Fibroblast of lung (primary cell): Measurements from ENCODE around the gene ATP5F1E. TPM values are rescaled to one million over a fixed set of nuclear protein-coding genes. Genes with fewer than 3 reads are reported as not detected.

ENCODE experiments used
- DNase-seq, 2 donors: peaks; one replicate each; pipeline versions ENCODE4 v3.0.0 to v3.0.0-alpha.2; 2010; ENCODE audit warnings: low read depth in 2 of 2
- H2AFZ ChIP-seq: 2 replicates; pipeline ENCODE4 v1.5.1; 2012; ENCODE audit warnings: low read length, control low read depth, inconsistent platforms
- H3K27ac ChIP-seq: 2 replicates; pipeline ENCODE4 v1.5.1; 2011; ENCODE audit warnings: low read length, control low read depth; ENCODE audit not compliant: insufficient read depth
- H3K27me3 ChIP-seq: 2 replicates; pipeline ENCODE4 v1.5.1; 2011; ENCODE audit warnings: mild to moderate bottlenecking, low read length; ENCODE audit not compliant: control insufficient read depth, insufficient read depth
- H3K36me3 ChIP-seq: 2 replicates; pipeline ENCODE4 v1.5.1; 2011; ENCODE audit warnings: low read length; ENCODE audit not compliant: control insufficient read depth, insufficient read depth
- H3K4me1 ChIP-seq: 2 replicates; pipeline ENCODE4 v1.5.1; 2011; ENCODE audit warnings: low read length; ENCODE audit not compliant: control insufficient read depth, insufficient read depth; ENCODE audit errors: extremely low read depth
- H3K4me2 ChIP-seq: 2 replicates; pipeline ENCODE4 v1.5.1; 2011; ENCODE audit warnings: low read length, control low read depth; ENCODE audit not compliant: insufficient read depth; ENCODE audit errors: extremely low read depth
- H3K4me3 ChIP-seq, 4 experiments: fragments of 200-600 bp in 1 of 4; sonication (generic) in 1 of 4; replicated peaks in 1 of 4; 2 replicates each; pipeline ENCODE4 v1.5.1; 2011 to 2016; ENCODE audit warnings: low read length in 4 of 4, low read depth in 3 of 4, mild to moderate bottlenecking in 3 of 4, control low read depth in 2 of 4, inconsistent platforms in 1 of 4, mixed read lengths in 1 of 4; ENCODE audit not compliant: insufficient read depth in 1 of 4; ENCODE audit errors: control extremely low read depth in 1 of 4
- H3K79me2 ChIP-seq: 2 replicates; pipeline ENCODE4 v1.5.1; 2012; ENCODE audit warnings: mild to moderate bottlenecking, low read length, inconsistent platforms; ENCODE audit not compliant: control insufficient read depth, insufficient read depth
- H3K9ac ChIP-seq: 2 replicates; pipeline ENCODE4 v1.5.1; 2011; ENCODE audit warnings: mild to moderate bottlenecking, low read length, control low read depth; ENCODE audit not compliant: insufficient read depth
- H3K9me3 ChIP-seq: 2 replicates; pipeline ENCODE4 v1.5.1; 2012; ENCODE audit warnings: low read depth, low read length; ENCODE audit not compliant: control insufficient read depth, insufficient read depth
- H4K20me1 ChIP-seq: 2 replicates; pipeline ENCODE4 v1.5.1; 2011; ENCODE audit warnings: low read length; ENCODE audit not compliant: control insufficient read depth, insufficient read depth; ENCODE audit errors: extremely low read depth
- CTCF ChIP-seq, 2 donors: IDR thresholded peaks in 1 of 2; conservative IDR thresholded peaks in 1 of 2; 1 replicate in 1 of 2; 2 replicates in 1 of 2; pipeline ENCODE4 v1.5.1; 2011 to 2012; ENCODE audit warnings: low read length in 2 of 2, control low read depth in 1 of 2, inconsistent platforms in 1 of 2, low read depth in 1 of 2, mild to moderate bottlenecking in 1 of 2
- EZH2 ChIP-seq: IDR thresholded peaks from 2 replicates; pipeline ENCODE4 v1.5.1; 2012; ENCODE audit warnings: low read length, control low read depth, mild to moderate bottlenecking; ENCODE audit errors: missing control alignments
- polyA plus RNA-seq, 2 donors: library from polyadenylated mRNA; depleted of rRNA in 1 of 2; stranded (reverse) in 1 of 2; unstranded in 1 of 2; fragments of >200 nt; gene quantifications; 2 replicates each; pipeline ENCODE4 v1.2.1, GENCODE V29; 2011 to 2012; ENCODE audit warnings: missing spikeins in 1 of 2
- total RNA-seq: library from RNA; depleted of rRNA; stranded (reverse); fragments of >200 nt; gene quantifications from 2 replicates; pipeline ENCODE4 v1.2.1, GENCODE V29; 2014

ATP5F1E gene
- total and polyA plus RNA-seq, 2 donors (not counting 1 experiment from before 2014, with no cell fraction given) = 37.8 to 56.5 TPM

GRCh38 chr20:59035381-59035780, 3.2 kb upstream of the ATP5F1E start:
- no peak for DNase-seq
- Histone ChIP-seq H4K20me1 (no peaks in the 10 kb centered on the region), H3K9ac (no peak overlapping the region), H3K4me2 (no peak overlapping the region), H3K27me3 (no peaks in the 10 kb centered on the region), H2AFZ (no peak overlapping the region), H3K79me2 (peaks cover 40% of the 10 kb centered on the region), H3K9me3 (no peaks in the 10 kb centered on the region), H3K4me1 (peaks cover 7% of the 10 kb centered on the region), H3K36me3 (peaks cover 2% of the 10 kb centered on the region), H3K4me3 (no peak overlapping the region), H3K27ac (no peak overlapping the region)
- no peak for TF ChIP-seq EZH2
- TF ChIP-seq CTCF (conservative IDR thresholded peaks at IDR 0.05 in 1 of 2, IDR thresholded peaks at IDR 0.05 in 1 of 2; ENCODE audit: low read depth in 1 of 2, low read length in 2 of 2) = no peak

DNA sequence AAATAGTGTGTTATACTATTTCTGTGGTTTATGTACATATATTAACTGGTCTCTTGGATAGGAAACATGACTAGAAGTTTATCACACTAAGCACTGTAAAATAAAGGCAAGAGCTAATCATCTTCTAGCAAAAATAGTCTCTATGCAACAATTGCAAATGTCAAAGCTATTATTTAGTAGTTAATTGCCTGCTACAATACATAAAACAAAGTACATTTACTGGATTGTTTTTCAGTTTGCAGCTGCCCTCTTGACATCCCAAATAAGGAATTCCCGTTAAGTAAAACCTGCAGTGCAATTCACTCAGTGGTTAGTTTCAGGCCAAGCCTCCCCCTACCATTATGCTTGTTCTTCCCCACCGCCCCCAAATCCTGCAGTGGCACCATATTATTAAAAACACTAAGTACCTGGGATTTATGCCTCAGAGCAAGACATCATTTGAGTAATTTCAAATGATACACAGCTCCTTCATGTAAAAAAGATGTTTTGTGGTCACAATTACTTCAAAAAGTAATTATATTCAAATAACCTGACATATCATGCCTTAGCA, 1.6 kb upstream of the ATP5F1E start:
- no peak overlapping the region for H3K27ac ChIP-seq
- H3K9ac ChIP-seq = no peak overlapping the region
- H3K36me3 ChIP-seq = peaks cover 2% of the 10 kb centered on the region

GRCh38 chr20:59033093-59033492, 958 bp upstream of the ATP5F1E start:
- Histone ChIP-seq H3K79me2 (peaks cover 40% of the 10 kb centered on the region), H3K27me3 (no peaks in the 10 kb centered on the region), H3K4me3 (peak overlapping the region; percentile 60 to 68 (median 64)), H3K9ac (no peak overlapping the region), H2AFZ (no peak overlapping the region), H3K9me3 (no peaks in the 10 kb centered on the region), H3K36me3 (peaks cover 2% of the 10 kb centered on the region), H3K4me2 (peak overlapping the region; percentile 94), H3K4me1 (peaks cover 7% of the 10 kb centered on the region), H4K20me1 (peaks cover 2% of the 10 kb centered on the region), H3K27ac (no peak overlapping the region)
- DNase-seq = no peak
- TF ChIP-seq CTCF (conservative IDR thresholded peaks at IDR 0.05 in 1 of 2, IDR thresholded peaks at IDR 0.05 in 1 of 2; ENCODE audit: low read depth in 1 of 2, low read length in 2 of 2) = no peak
- TF ChIP-seq EZH2 = no peak

More for the DNA sequence above, 1.6 kb upstream of the ATP5F1E start:
- Histone ChIP-seq H2AFZ (no peak overlapping the region), H4K20me1 (peaks cover 2% of the 10 kb centered on the region), H3K4me3 (no peak overlapping the region), H3K79me2 (peaks cover 38% of the 10 kb centered on the region), H3K9me3 (no peaks in the 10 kb centered on the region), H3K27me3 (no peaks in the 10 kb centered on the region), H3K4me1 (peaks cover 7% of the 10 kb centered on the region), H3K4me2 (no peak overlapping the region)
- TF ChIP-seq CTCF (conservative IDR thresholded peaks at IDR 0.05 in 1 of 2, IDR thresholded peaks at IDR 0.05 in 1 of 2; ENCODE audit: low read depth in 1 of 2, low read length in 2 of 2) (no peak), EZH2 (no peak)
- DNase-seq = no peak
